ENCODE measurements around the gene FLT1.
A peak's percentile ranks its signal among the peaks of the same experiment; 100 is the strongest.

Gene FLT1

DNA sequence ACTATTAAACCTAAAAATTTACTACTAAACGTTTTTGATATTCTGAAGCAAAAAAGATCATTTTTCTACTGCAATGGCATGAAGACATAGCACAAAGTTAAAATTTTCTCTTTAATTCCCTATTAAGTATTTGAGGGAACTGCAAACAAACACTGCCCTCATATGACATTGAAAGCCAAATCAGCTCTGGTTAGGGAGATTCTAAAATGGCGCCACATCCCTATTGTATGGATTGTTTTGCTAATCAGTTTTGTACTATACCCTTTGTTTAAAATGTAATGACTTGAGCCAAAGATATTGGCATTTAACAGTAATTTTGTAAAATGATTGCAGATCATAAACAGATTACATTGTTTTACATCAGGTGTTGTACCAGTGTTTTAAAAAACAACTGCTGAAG, 65.8 kb downstream of the FLT1 start:
- Histone ChIP-seq H3K4me3 (ENCODE audit: extremely low read depth, insufficient read depth, low read length, poor library complexity, severe bottlenecking) (no peak overlapping the region), H3K9me3 (ENCODE audit: control insufficient read depth, low read length) (no peaks in the 10 kb centered on the region), H3K27ac (ENCODE audit: low read depth, low read length, severe bottlenecking) (no peak overlapping the region), H3K4me1 (ENCODE audit: control insufficient read depth, insufficient read depth, low read length, poor library complexity, severe bottlenecking) (peaks cover 14% of the 10 kb centered on the region), H3K36me3 (ENCODE audit: control insufficient read depth, insufficient read depth, low read length) (peaks cover 81% of the 10 kb centered on the region)
- WGBS, 2 experiments (ENCODE audit: insufficient coverage in 2 of 2), result 40% methylated on average over 1 of the region's 2 CpGs; no CpG with 5 or more reads in 1 of the 2 experiments

DNA sequence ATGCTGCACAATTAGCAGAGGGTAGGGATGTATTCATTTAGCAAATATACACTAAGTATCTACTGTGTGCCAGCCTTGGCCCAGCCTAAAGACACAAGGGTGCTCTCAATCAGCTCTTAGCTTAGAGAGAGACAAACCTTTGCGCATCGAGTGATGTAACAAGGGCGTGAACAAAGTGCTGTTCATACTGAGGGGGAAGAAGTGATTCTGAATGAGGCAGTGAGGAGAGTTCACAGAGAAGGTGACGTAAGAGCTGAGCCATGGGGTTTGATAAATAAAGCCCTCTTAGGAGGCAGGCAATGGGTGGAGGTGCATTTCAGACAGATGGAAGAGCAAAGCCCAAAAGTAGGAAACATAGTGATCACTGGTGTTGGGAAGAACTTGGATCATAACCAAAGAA, 68.5 kb downstream of the FLT1 start:
- Histone ChIP-seq H3K4me1 (ENCODE audit: control insufficient read depth, insufficient read depth, low read length, poor library complexity, severe bottlenecking) (peaks cover 25% of the 10 kb centered on the region), H3K27ac (ENCODE audit: low read depth, low read length, severe bottlenecking) (peak overlapping the region; percentile 18), H3K9me3 (ENCODE audit: control insufficient read depth, low read length) (no peaks in the 10 kb centered on the region), H3K36me3 (ENCODE audit: control insufficient read depth, insufficient read depth, low read length) (peaks cover 81% of the 10 kb centered on the region), H3K4me3 (ENCODE audit: extremely low read depth, insufficient read depth, low read length, poor library complexity, severe bottlenecking) (no peak overlapping the region)
- 93 to 98% methylated on average over 4 of the region's 4 CpGs for WGBS, 2 experiments (ENCODE audit: insufficient coverage in 2 of 2)

DNA sequence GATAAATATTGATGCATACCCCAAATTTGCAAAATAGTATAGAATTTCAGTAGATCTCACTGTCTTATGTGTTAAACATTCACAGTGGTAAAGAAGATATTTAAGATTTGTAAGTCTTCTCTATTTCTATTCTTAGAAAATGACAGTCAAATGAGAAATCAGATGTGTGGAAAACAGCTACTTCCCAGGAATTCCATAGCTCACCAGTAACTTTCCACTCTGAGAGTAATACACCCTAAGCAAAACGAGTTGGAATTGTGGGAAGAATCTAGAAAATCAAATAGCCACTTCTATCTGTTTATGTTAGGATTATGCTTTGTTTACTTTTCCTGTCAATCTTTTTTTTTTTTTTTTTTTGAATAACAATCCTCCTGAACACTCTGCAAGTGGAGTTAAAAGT, 69.1 kb downstream of the FLT1 start:
- Histone ChIP-seq H3K36me3 (ENCODE audit: control insufficient read depth, insufficient read depth, low read length) (peaks cover 81% of the 10 kb centered on the region), H3K4me3 (ENCODE audit: extremely low read depth, insufficient read depth, low read length, poor library complexity, severe bottlenecking) (no peak overlapping the region), H3K9me3 (ENCODE audit: control insufficient read depth, low read length) (no peaks in the 10 kb centered on the region), H3K27ac (ENCODE audit: low read depth, low read length, severe bottlenecking) (no peak overlapping the region), H3K4me1 (ENCODE audit: control insufficient read depth, insufficient read depth, low read length, poor library complexity, severe bottlenecking) (peaks cover 25% of the 10 kb centered on the region)
- WGBS, 2 experiments (ENCODE audit: insufficient coverage in 2 of 2), result no CpG with 5 or more reads among the region's 1 CpG

- Histone ChIP-seq H3K9me3 (ENCODE audit: control insufficient read depth, low read length) (no peaks in the 10 kb centered on the region), H3K4me1 (ENCODE audit: control insufficient read depth, insufficient read depth, low read length, poor library complexity, severe bottlenecking) (peaks cover 25% of the 10 kb centered on the region), H3K27ac (ENCODE audit: low read depth, low read length, severe bottlenecking) (no peak overlapping the region), H3K4me3 (ENCODE audit: extremely low read depth, insufficient read depth, low read length, poor library complexity, severe bottlenecking) (no peak overlapping the region), H3K36me3 (ENCODE audit: control insufficient read depth, insufficient read depth, low read length) (peaks cover 81% of the 10 kb centered on the region)
- 100% methylated on average over 1 of the region's 4 CpGs; no CpG with 5 or more reads in 1 of the 2 experiments for whole genome bisulfite sequencing, 2 experiments (ENCODE audit: insufficient coverage in 2 of 2)
Measured at GRCh38 chr13:28424541-28424940, 70.4 kb downstream of the FLT1 start.

GRCh38 chr13:28423010-28423409, 71.9 kb downstream of the FLT1 start:
- H3K4me1 ChIP-seq (ENCODE audit: control insufficient read depth, insufficient read depth, low read length, poor library complexity, severe bottlenecking), result peaks cover 25% of the 10 kb centered on the region
- H3K27ac ChIP-seq (ENCODE audit: low read depth, low read length, severe bottlenecking), result no peak overlapping the region
- WGBS, 2 experiments (ENCODE audit: insufficient coverage in 2 of 2), result 77 to 80% methylated on average over 5 of the region's 5 CpGs
- no peaks in the 10 kb centered on the region for H3K9me3 ChIP-seq (ENCODE audit: control insufficient read depth, low read length)
- H3K36me3 ChIP-seq (ENCODE audit: control insufficient read depth, insufficient read depth, low read length), result peaks cover 87% of the 10 kb centered on the region
- H3K4me3 ChIP-seq (ENCODE audit: extremely low read depth, insufficient read depth, low read length, poor library complexity, severe bottlenecking), result no peak overlapping the region

DNA sequence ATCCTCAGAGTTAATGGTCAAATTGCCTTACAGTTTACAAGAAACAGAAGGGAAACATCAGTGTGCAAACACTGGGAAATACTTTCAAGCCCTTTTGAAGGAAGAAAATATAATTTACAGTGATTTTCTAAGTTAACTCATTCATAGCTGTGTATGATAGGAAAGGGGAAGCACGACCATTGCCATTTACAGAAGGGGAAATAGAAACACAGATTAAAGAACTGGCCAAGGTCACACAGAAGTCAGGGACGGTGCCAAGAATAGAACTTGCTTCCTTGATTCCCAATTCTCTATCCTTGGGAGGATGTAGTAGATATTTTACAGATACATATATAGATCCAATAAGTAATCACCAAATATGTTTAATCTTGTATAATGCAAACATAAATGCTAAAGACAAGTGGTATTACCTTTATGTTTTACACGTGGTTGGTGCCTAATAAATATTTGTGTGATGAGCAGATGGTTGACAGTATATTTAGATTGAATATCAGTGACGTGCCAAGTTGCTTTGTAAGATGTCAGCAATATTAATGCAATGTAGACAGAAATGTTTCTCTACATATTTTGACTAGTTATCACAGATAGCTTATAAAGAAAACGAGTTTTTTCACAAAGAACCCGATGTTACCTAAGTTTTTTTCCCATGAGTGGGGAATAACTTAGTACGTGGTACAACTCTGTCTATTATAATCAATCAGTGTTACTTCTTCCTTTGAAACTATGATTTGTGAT, 73.1 kb downstream of the FLT1 start:
- Histone ChIP-seq H3K27ac (ENCODE audit: low read depth, low read length, severe bottlenecking) (no peak overlapping the region), H3K9me3 (ENCODE audit: control insufficient read depth, low read length) (no peaks in the 10 kb centered on the region), H3K4me3 (ENCODE audit: extremely low read depth, insufficient read depth, low read length, poor library complexity, severe bottlenecking) (no peak overlapping the region), H3K4me1 (ENCODE audit: control insufficient read depth, insufficient read depth, low read length, poor library complexity, severe bottlenecking) (peaks cover 25% of the 10 kb centered on the region), H3K36me3 (ENCODE audit: control insufficient read depth, insufficient read depth, low read length) (peaks cover 86% of the 10 kb centered on the region)
- 80 to 100% methylated on average over 2 of the region's 7 CpGs for WGBS, 2 experiments (ENCODE audit: insufficient coverage in 2 of 2)

DNA sequence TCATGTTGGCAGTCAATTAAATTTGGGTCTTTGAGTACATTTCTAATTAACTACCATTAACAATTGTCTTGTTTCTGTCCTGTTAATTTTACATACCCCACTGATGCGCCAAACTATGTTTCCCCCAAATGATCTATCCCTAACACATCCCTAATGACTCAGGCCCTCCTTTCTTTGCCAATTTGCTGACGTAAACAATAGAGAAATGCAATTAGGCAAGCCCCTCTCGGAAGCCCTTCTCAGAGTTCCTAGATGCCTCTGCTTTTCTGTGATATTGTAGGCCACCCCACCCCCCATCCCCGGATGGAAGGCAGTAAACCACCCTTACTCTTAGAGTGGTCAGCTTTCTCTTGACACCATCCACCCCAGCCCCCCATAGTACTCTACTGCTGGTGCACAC, 74.2 kb downstream of the FLT1 start:
- 80 to 91% methylated on average over 3 to 4 of the region's 4 CpGs for WGBS, 2 experiments (ENCODE audit: insufficient coverage in 2 of 2)
- Histone ChIP-seq H3K4me3 (ENCODE audit: extremely low read depth, insufficient read depth, low read length, poor library complexity, severe bottlenecking) (no peak overlapping the region), H3K36me3 (ENCODE audit: control insufficient read depth, insufficient read depth, low read length) (peaks cover 91% of the 10 kb centered on the region), H3K27ac (ENCODE audit: low read depth, low read length, severe bottlenecking) (no peak overlapping the region), H3K9me3 (ENCODE audit: control insufficient read depth, low read length) (no peaks in the 10 kb centered on the region), H3K4me1 (ENCODE audit: control insufficient read depth, insufficient read depth, low read length, poor library complexity, severe bottlenecking) (peaks cover 18% of the 10 kb centered on the region)

DNA sequence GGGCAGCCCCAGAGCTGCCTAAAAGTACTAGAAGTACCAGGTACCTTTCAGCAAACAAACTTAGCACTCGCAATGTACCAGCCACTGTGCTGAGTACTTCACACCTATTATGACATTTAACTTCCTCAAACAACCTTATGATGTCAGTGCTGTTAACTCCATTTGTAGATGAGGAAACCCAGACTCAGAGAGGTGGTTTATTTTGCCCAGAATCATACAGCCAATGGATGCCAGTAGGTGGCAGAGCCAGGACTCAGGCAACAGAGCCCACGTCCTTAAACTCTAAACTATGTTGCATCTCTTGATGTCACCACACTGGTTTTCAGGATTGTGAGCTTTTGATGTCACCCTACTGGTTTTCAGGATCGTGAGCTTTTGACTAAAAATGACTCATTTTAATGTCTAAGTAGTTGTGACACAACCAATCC, 78.9 kb downstream of the FLT1 start:
- no peak overlapping the region for H3K27ac ChIP-seq (ENCODE audit: low read depth, low read length, severe bottlenecking)
- WGBS, 2 experiments (ENCODE audit: insufficient coverage in 2 of 2), result 100% methylated on average over 1 to 3 of the region's 3 CpGs

DNA sequence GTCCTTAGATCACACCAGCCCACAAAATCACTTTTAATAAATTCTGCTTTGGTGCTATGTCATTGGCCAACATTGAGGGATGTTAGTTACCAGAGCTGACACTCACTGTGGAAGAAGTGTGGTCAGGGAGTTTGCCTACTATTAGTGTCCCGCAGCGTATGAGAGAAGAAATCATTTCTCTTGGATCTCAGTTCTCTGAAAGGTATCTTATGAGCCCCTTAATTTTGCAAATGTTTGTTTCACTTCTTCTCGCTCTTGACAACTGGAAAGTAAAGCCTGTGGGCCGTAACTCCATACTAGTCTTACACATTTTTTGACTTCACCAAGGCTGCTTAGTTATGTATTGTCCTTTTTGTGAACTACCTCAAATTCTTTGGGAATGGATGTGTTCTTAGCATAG, 80.9 kb downstream of the FLT1 start:
- Histone ChIP-seq H3K27ac (ENCODE audit: low read depth, low read length, severe bottlenecking) (no peak overlapping the region), H3K36me3 (ENCODE audit: control insufficient read depth, insufficient read depth, low read length) (peaks cover 90% of the 10 kb centered on the region)
- 93 to 94% methylated on average over 2 to 3 of the region's 4 CpGs for WGBS, 2 experiments (ENCODE audit: insufficient coverage in 2 of 2)

More for the DNA sequence above, 78.9 kb downstream of the FLT1 start:
- Histone ChIP-seq H3K9me3 (ENCODE audit: control insufficient read depth, low read length) (no peaks in the 10 kb centered on the region), H3K4me1 (ENCODE audit: control insufficient read depth, insufficient read depth, low read length, poor library complexity, severe bottlenecking) (peaks cover 3% of the 10 kb centered on the region), H3K36me3 (ENCODE audit: control insufficient read depth, insufficient read depth, low read length) (peaks cover 88% of the 10 kb centered on the region), H3K4me3 (ENCODE audit: extremely low read depth, insufficient read depth, low read length, poor library complexity, severe bottlenecking) (no peak overlapping the region)

GRCh38 chr13:28412981-28413380, 81.9 kb downstream of the FLT1 start:
- WGBS, 2 experiments (ENCODE audit: insufficient coverage in 2 of 2), result 90 to 91% methylated on average over 4 to 7 of the region's 8 CpGs

More for the DNA sequence above, 80.9 kb downstream of the FLT1 start:
- H3K4me1 ChIP-seq (ENCODE audit: control insufficient read depth, insufficient read depth, low read length, poor library complexity, severe bottlenecking), result peaks cover 24% of the 10 kb centered on the region
- no peak overlapping the region for H3K4me3 ChIP-seq (ENCODE audit: extremely low read depth, insufficient read depth, low read length, poor library complexity, severe bottlenecking)
- H3K9me3 ChIP-seq (ENCODE audit: control insufficient read depth, low read length), result no peaks in the 10 kb centered on the region

GRCh38 chr13:28411831-28412353, 83.0 kb downstream of the FLT1 start:
- Histone ChIP-seq H3K9me3 (ENCODE audit: control insufficient read depth, low read length) (no peaks in the 10 kb centered on the region), H3K4me1 (ENCODE audit: control insufficient read depth, insufficient read depth, low read length, poor library complexity, severe bottlenecking) (peaks cover 33% of the 10 kb centered on the region), H3K27ac (ENCODE audit: low read depth, low read length, severe bottlenecking) (no peak overlapping the region), H3K36me3 (ENCODE audit: control insufficient read depth, insufficient read depth, low read length) (peaks cover 75% of the 10 kb centered on the region), H3K4me3 (ENCODE audit: extremely low read depth, insufficient read depth, low read length, poor library complexity, severe bottlenecking) (no peak overlapping the region)
- WGBS, 2 experiments (ENCODE audit: insufficient coverage in 2 of 2), result 97 to 98% methylated on average over 5 of the region's 5 CpGs

More at GRCh38 chr13:28412981-28413380, 81.9 kb downstream of the FLT1 start:
- H3K9me3 ChIP-seq (ENCODE audit: control insufficient read depth, low read length), result no peaks in the 10 kb centered on the region
- H3K36me3 ChIP-seq (ENCODE audit: control insufficient read depth, insufficient read depth, low read length), result peaks cover 82% of the 10 kb centered on the region
- peak overlapping the region; percentile 64 for H3K27ac ChIP-seq (ENCODE audit: low read depth, low read length, severe bottlenecking)
- H3K4me3 ChIP-seq (ENCODE audit: extremely low read depth, insufficient read depth, low read length, poor library complexity, severe bottlenecking), result no peak overlapping the region
- H3K4me1 ChIP-seq (ENCODE audit: control insufficient read depth, insufficient read depth, low read length, poor library complexity, severe bottlenecking), result peaks cover 33% of the 10 kb centered on the region

Data from mesodermal cell (in vitro differentiated cells).